LNCaP clone FGC (cell line): ENCODE measurements around the gene ACSL3.
A peak's percentile ranks its signal among the peaks of the same experiment; 100 is the strongest.
"Not testable (repeated sequence)": the region's sequence is repeated elsewhere in the genome, so short reads cannot be mapped to it uniquely, and the experiment has no call there.

Experiments used
- DNase-seq: peaks from one replicate; pipeline ENCODE4 v3.0.0-alpha.2; 2011; ENCODE audit warnings: low read depth
- H3K4me3 ChIP-seq: 2 replicates; pipeline ENCODE4 v1.5.1; 2011; ENCODE audit warnings: mild to moderate bottlenecking, low read depth, low read length, control low read depth
- TF ChIP-seq, protein P1 (sequence below): IDR thresholded peaks from 2 replicates; pipeline ENCODE4 v1.5.1; 2012; ENCODE audit warnings: mild to moderate bottlenecking; ENCODE audit not compliant: control insufficient read depth, insufficient read depth; ENCODE audit errors: extremely low read depth

Gene ACSL3

GRCh38 chr2:222909286-222909685 lies 48.5 kb downstream of the ACSL3 start:
- no peak overlapping the region for H3K4me3 ChIP-seq
- TF ChIP-seq, protein P1, sequence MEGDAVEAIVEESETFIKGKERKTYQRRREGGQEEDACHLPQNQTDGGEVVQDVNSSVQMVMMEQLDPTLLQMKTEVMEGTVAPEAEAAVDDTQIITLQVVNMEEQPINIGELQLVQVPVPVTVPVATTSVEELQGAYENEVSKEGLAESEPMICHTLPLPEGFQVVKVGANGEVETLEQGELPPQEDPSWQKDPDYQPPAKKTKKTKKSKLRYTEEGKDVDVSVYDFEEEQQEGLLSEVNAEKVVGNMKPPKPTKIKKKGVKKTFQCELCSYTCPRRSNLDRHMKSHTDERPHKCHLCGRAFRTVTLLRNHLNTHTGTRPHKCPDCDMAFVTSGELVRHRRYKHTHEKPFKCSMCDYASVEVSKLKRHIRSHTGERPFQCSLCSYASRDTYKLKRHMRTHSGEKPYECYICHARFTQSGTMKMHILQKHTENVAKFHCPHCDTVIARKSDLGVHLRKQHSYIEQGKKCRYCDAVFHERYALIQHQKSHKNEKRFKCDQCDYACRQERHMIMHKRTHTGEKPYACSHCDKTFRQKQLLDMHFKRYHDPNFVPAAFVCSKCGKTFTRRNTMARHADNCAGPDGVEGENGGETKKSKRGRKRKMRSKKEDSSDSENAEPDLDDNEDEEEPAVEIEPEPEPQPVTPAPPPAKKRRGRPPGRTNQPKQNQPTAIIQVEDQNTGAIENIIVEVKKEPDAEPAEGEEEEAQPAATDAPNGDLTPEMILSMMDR = no peak
- DNase-seq = no peak

- TF ChIP-seq, protein P1 = no peak
- no peak overlapping the region for H3K4me3 ChIP-seq
- no peak for DNase-seq
Measured at GRCh38 chr2:222912117-222912516, 51.3 kb downstream of the ACSL3 start.

- DNase-seq = no peak
- no peak overlapping the region for H3K4me3 ChIP-seq
- TF ChIP-seq, protein P1 = no peak
Measured at GRCh38 chr2:222912776-222913175, 51.9 kb downstream of the ACSL3 start.

GRCh38 chr2:222915092-222915957 lies 54.5 kb downstream of the ACSL3 start:
- DNase-seq = peak; percentile 26

DNA sequence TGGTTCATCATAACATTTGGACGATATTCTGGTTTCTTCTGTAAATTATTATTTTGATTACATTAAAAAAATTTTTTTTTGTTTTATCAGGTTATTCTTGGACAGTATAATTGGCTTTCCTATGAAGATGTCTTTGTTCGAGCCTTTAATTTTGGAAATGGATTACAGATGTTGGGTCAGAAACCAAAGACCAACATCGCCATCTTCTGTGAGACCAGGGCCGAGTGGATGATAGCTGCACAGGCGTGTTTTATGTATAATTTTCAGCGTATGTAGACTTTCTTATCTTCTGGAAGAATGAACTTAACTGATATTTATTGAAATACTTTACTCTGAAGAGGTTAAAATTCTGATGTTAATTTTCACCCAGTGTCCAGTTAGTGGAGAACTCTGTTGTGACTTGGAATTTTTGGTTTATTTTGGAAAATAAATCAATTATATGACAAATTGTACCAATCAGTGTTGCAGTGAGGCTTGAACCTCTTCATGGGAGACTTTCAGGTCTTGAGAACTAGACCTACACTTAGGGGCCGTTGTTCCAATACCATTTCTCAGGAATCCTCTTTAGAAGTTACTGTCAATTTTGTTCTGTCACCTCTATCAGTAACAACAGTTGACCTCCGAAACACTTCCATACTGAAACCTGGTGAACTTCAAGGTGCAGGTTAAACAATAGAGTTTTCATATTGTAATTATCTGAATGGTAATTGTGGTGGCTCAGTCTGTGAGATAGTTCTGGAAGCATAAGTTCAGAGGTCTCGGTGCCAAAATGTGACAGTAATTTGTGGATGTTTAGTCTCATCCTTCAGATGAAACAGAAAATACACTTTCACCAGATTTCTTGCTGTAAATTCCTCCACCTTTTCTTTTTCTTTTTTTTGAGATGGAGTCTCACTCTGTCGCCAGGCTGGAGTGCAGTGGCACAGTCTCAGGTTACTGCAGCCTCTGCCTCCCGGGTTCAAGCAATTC lies 55.7 kb downstream of the ACSL3 start:
- H3K4me3 ChIP-seq = no peak overlapping the region
- no peak for DNase-seq
- TF ChIP-seq, protein P1 = no peak

More at GRCh38 chr2:222915092-222915957, 54.5 kb downstream of the ACSL3 start:
- TF ChIP-seq, protein P1 = peak; percentile 40
- H3K4me3 ChIP-seq = peak overlapping the region; percentile 34

DNA sequence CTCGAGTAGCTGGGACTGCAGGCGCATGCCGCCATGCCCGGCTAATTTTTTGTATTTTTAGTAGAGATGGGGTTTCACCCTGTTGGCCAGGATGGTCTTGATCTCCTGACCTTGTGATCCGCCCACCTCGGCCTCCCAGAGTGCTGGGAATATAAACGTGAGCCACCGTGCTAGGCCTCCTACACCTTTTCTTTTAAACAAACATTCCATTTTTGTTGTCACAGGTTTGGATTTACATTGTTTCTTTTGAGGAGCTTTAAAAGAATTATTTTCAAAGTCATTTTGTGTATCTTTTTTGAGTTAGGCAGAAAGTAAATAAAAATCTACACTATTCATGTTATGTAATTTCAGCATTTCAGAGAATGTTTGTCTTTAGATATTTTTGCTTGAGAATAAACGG lies 56.4 kb downstream of the ACSL3 start:
- not testable (repeated sequence) for DNase-seq, H3K4me3 ChIP-seq
